K562 (cell line): ENCODE results near the gene ILF3. TPM values are rescaled to one million over a fixed set of nuclear protein-coding genes. Genes with fewer than 3 reads are reported as not detected.

Experiments used
- microRNA counts: library from miRNA; unstranded; fragments of <30 nt; microRNA quantifications from one replicate; lab custom pipeline; 2016
- microRNA-seq: library from miRNA; unstranded; fragments of <30 nt; microRNA quantifications from one replicate; pipeline ENCODE4, GENCODE V29; 2018; ENCODE audit warnings: borderline microRNAs expressed
- polyA plus RNA-seq, 8 experiments: library from polyadenylated mRNA; depleted of rRNA in 4 of 8; stranded (reverse) in 5 of 8; unstranded in 3 of 8; fragments of >200 nt; fragmentation: Nextera tagmentation in 2 of 8; fragmentation: Illumina TruSeq in 1 of 8; extraction: Ambion mirVana in 2 of 8; extraction: Trizol in 1 of 8; gene quantifications; 2 replicates each; pipeline versions ENCODE4 v1.2.1 to v1.2.3, GENCODE V29; 2011 to 2014; ENCODE audit warnings: inconsistent platforms in 1 of 8, missing spikeins in 1 of 8
- small RNA-seq: library from RNA; depleted of rRNA; stranded (forward); fragments of <200 nt; gene quantifications from one replicate; pipeline ENCODE3, GENCODE V24; 2014
- total RNA-seq, 7 experiments: library from RNA; depleted of rRNA in 6 of 7; stranded (reverse); fragments of >200 nt in 6 of 7; fragmentation: Illumina TruSeq in 2 of 7; extraction: Trizol in 2 of 7; gene quantifications; 2 replicates each; pipeline versions ENCODE4 v1.2.1 to v1.2.3, GENCODE V29; 2011 to 2021; ENCODE audit warnings: low replicate concordance in 1 of 7

The ILF3 gene
- total and polyA plus RNA-seq, 9 of the 15 experiments (the other 6 are each of a cell fraction or from before 2014, with no cell fraction given): 26.0 to 453 (median 175) TPM

MicroRNAs within 50 kb of the gene (microRNA counts, 767-probe panel; counts per million panel counts)
- 499 counts per million, percentile 9 among the panel's probes with 10 or more counts for microRNA hsa-miR-638 (lab: Ali Mortazavi, UCI)

Small RNA genes lying within 50 kb of the gene (microRNA-seq; reads per million reads assigned to microRNA genes)
- gene MIR638: not detected

Small RNA genes lying within 50 kb of the gene (small RNA-seq; reads per million reads assigned to genes)
- not detected for gene MIR638

Other genes starting within 250 kb of the ILF3 start
Only the 7 nearest of the 13 such genes appear.
- 37.2 and 41.3 TPM in 2 replicates for gene ATG4D, start 110.4 kb upstream of the ILF3 start, total RNA-seq (2014; rRNA removed)
- gene ATG4D, start 110.4 kb upstream of the ILF3 start, total RNA-seq (2014; rRNA removed; fragmentation: Illumina TruSeq; extraction: Trizol): 9.1 and 12.8 TPM in 2 replicates
- 22.9 and 26.8 TPM in 2 replicates for gene ATG4D, start 110.4 kb upstream of the ILF3 start, total RNA-seq (2015; rRNA removed; fragmentation: Illumina TruSeq; extraction: Trizol)
- 55.9 and 66.1 TPM in 2 replicates for gene ATG4D, start 110.4 kb upstream of the ILF3 start, total RNA-seq (2021)
- gene ATG4D, start 110.4 kb upstream of the ILF3 start, polyA plus RNA-seq (2011; rRNA removed): 20.4 and 27.9 TPM in 2 replicates
- gene ATG4D, start 110.4 kb upstream of the ILF3 start, polyA plus RNA-seq (2014; fragmentation: Illumina TruSeq; extraction: Trizol): 22.9 and 40.2 TPM in 2 replicates
- 1 to 10 TPM in 1 of 2 experiments, under 1 TPM in 1; 0.51 to 1.7 TPM for gene ATG4D, start 110.4 kb upstream of the ILF3 start, polyA plus RNA-seq (2014; fragmentation: Nextera tagmentation; extraction: Ambion mirVana)
- 45.4 and 55.3 TPM in 2 replicates for gene ATG4D, start 110.4 kb upstream of the ILF3 start, polyA plus RNA-seq (2014; rRNA removed)
- 44.6 and 50.3 TPM in 2 replicates for gene KRI1, start 88.3 kb upstream of the ILF3 start, total RNA-seq (2014; rRNA removed)
- gene KRI1, start 88.3 kb upstream of the ILF3 start, total RNA-seq (2014; rRNA removed; fragmentation: Illumina TruSeq; extraction: Trizol): 21.9 and 22.0 TPM in 2 replicates
- 24.7 and 25.0 TPM in 2 replicates for gene KRI1, start 88.3 kb upstream of the ILF3 start, total RNA-seq (2015; rRNA removed; fragmentation: Illumina TruSeq; extraction: Trizol)
- 34.3 and 37.7 TPM in 2 replicates for gene KRI1, start 88.3 kb upstream of the ILF3 start, total RNA-seq (2021)
- 20.0 and 22.8 TPM in 2 replicates for gene KRI1, start 88.3 kb upstream of the ILF3 start, polyA plus RNA-seq (2011; rRNA removed)
- gene KRI1, start 88.3 kb upstream of the ILF3 start, polyA plus RNA-seq (2014; fragmentation: Illumina TruSeq; extraction: Trizol): 35.2 and 37.7 TPM in 2 replicates
- gene KRI1, start 88.3 kb upstream of the ILF3 start, polyA plus RNA-seq (2014; fragmentation: Nextera tagmentation; extraction: Ambion mirVana): 1 to 10 TPM; 1.1 to 2.0 TPM
- gene KRI1, start 88.3 kb upstream of the ILF3 start, polyA plus RNA-seq (2014; rRNA removed): 45.3 and 50.7 TPM in 2 replicates
- gene CDKN2D, start 85.4 kb upstream of the ILF3 start, total RNA-seq (2014; rRNA removed): 1.7 and 2.7 TPM in 2 replicates
- gene CDKN2D, start 85.4 kb upstream of the ILF3 start, total RNA-seq (2014; rRNA removed; fragmentation: Illumina TruSeq; extraction: Trizol): 1.7 and 2.4 TPM in 2 replicates
- 3.2 and 3.7 TPM in 2 replicates for gene CDKN2D, start 85.4 kb upstream of the ILF3 start, total RNA-seq (2015; rRNA removed; fragmentation: Illumina TruSeq; extraction: Trizol)
- gene CDKN2D, start 85.4 kb upstream of the ILF3 start, total RNA-seq (2021): 4.1 and 4.7 TPM in 2 replicates
- 5.7 and 6.6 TPM in 2 replicates for gene CDKN2D, start 85.4 kb upstream of the ILF3 start, polyA plus RNA-seq (2011; rRNA removed)
- 3.7 and 4.0 TPM in 2 replicates for gene CDKN2D, start 85.4 kb upstream of the ILF3 start, polyA plus RNA-seq (2014; fragmentation: Illumina TruSeq; extraction: Trizol)
- 1 to 10 TPM in 1 of 2 experiments, under 1 TPM in 1; 0.41 to 1.0 TPM for gene CDKN2D, start 85.4 kb upstream of the ILF3 start, polyA plus RNA-seq (2014; fragmentation: Nextera tagmentation; extraction: Ambion mirVana)
- gene CDKN2D, start 85.4 kb upstream of the ILF3 start, polyA plus RNA-seq (2014; rRNA removed): 6.7 and 8.2 TPM in 2 replicates
- 0.59 TPM in 1 of 2 replicates, not detected in the other for gene AP1M2, start 67.0 kb upstream of the ILF3 start, total RNA-seq (2014; rRNA removed)
- gene AP1M2, start 67.0 kb upstream of the ILF3 start, total RNA-seq (2014; rRNA removed; fragmentation: Illumina TruSeq; extraction: Trizol): 0.57 and 1.3 TPM in 2 replicates
- gene AP1M2, start 67.0 kb upstream of the ILF3 start, total RNA-seq (2015; rRNA removed; fragmentation: Illumina TruSeq; extraction: Trizol): 0.15 TPM in 1 of 2 replicates, not detected in the other
- 0.33 and 0.40 TPM in 2 replicates for gene AP1M2, start 67.0 kb upstream of the ILF3 start, total RNA-seq (2021)
- 0.39 and 0.50 TPM in 2 replicates for gene AP1M2, start 67.0 kb upstream of the ILF3 start, polyA plus RNA-seq (2011; rRNA removed)
- gene AP1M2, start 67.0 kb upstream of the ILF3 start, polyA plus RNA-seq (2014; fragmentation: Illumina TruSeq; extraction: Trizol): 0.68 TPM in 1 of 2 replicates, not detected in the other
- gene AP1M2, start 67.0 kb upstream of the ILF3 start, polyA plus RNA-seq (2014; fragmentation: Nextera tagmentation; extraction: Ambion mirVana): 1 to 10 TPM; 1.1 to 1.4 TPM
- 1.1 and 1.3 TPM in 2 replicates for gene AP1M2, start 67.0 kb upstream of the ILF3 start, polyA plus RNA-seq (2014; rRNA removed)
- gene SLC44A2, start 28.8 kb upstream of the ILF3 start, total RNA-seq (2014; rRNA removed): 6.8 and 14.4 TPM in 2 replicates
- gene SLC44A2, start 28.8 kb upstream of the ILF3 start, total RNA-seq (2014; rRNA removed; fragmentation: Illumina TruSeq; extraction: Trizol): 6.2 and 6.5 TPM in 2 replicates
- 8.0 and 8.1 TPM in 2 replicates for gene SLC44A2, start 28.8 kb upstream of the ILF3 start, total RNA-seq (2015; rRNA removed; fragmentation: Illumina TruSeq; extraction: Trizol)
- gene SLC44A2, start 28.8 kb upstream of the ILF3 start, total RNA-seq (2021): 30.2 and 34.2 TPM in 2 replicates
- 15.1 and 23.3 TPM in 2 replicates for gene SLC44A2, start 28.8 kb upstream of the ILF3 start, polyA plus RNA-seq (2011; rRNA removed)
- 26.3 and 33.0 TPM in 2 replicates for gene SLC44A2, start 28.8 kb upstream of the ILF3 start, polyA plus RNA-seq (2014; fragmentation: Illumina TruSeq; extraction: Trizol)
- gene SLC44A2, start 28.8 kb upstream of the ILF3 start, polyA plus RNA-seq (2014; fragmentation: Nextera tagmentation; extraction: Ambion mirVana): 1 to 10 TPM; 1.1 to 2.3 TPM
- 12.4 and 16.7 TPM in 2 replicates for gene SLC44A2, start 28.8 kb upstream of the ILF3 start, polyA plus RNA-seq (2014; rRNA removed)
- gene QTRT1, start 47.1 kb downstream of the ILF3 start, total RNA-seq (2014; rRNA removed): 34.6 and 43.6 TPM in 2 replicates
- 7.1 and 10.4 TPM in 2 replicates for gene QTRT1, start 47.1 kb downstream of the ILF3 start, total RNA-seq (2014; rRNA removed; fragmentation: Illumina TruSeq; extraction: Trizol)
- 32.8 and 33.7 TPM in 2 replicates for gene QTRT1, start 47.1 kb downstream of the ILF3 start, total RNA-seq (2015; rRNA removed; fragmentation: Illumina TruSeq; extraction: Trizol)
- gene QTRT1, start 47.1 kb downstream of the ILF3 start, total RNA-seq (2021): 63.5 and 63.6 TPM in 2 replicates
- 30.5 and 46.6 TPM in 2 replicates for gene QTRT1, start 47.1 kb downstream of the ILF3 start, polyA plus RNA-seq (2011; rRNA removed)
- 19.3 and 44.0 TPM in 2 replicates for gene QTRT1, start 47.1 kb downstream of the ILF3 start, polyA plus RNA-seq (2014; fragmentation: Illumina TruSeq; extraction: Trizol)
- gene QTRT1, start 47.1 kb downstream of the ILF3 start, polyA plus RNA-seq (2014; fragmentation: Nextera tagmentation; extraction: Ambion mirVana): 1 to 10 TPM; 1.2 to 6.2 TPM
- gene QTRT1, start 47.1 kb downstream of the ILF3 start, polyA plus RNA-seq (2014; rRNA removed): 65.5 and 77.8 TPM in 2 replicates
- gene DNM2, start 63.7 kb downstream of the ILF3 start, total RNA-seq (2014; rRNA removed): 77.1 and 94.4 TPM in 2 replicates
- gene DNM2, start 63.7 kb downstream of the ILF3 start, total RNA-seq (2014; rRNA removed; fragmentation: Illumina TruSeq; extraction: Trizol): 53.2 and 53.5 TPM in 2 replicates
- 66.6 and 67.2 TPM in 2 replicates for gene DNM2, start 63.7 kb downstream of the ILF3 start, total RNA-seq (2015; rRNA removed; fragmentation: Illumina TruSeq; extraction: Trizol)
- 153 and 161 TPM in 2 replicates for gene DNM2, start 63.7 kb downstream of the ILF3 start, total RNA-seq (2021)
- gene DNM2, start 63.7 kb downstream of the ILF3 start, polyA plus RNA-seq (2011; rRNA removed): 72.6 and 122 TPM in 2 replicates
- 93.5 and 112 TPM in 2 replicates for gene DNM2, start 63.7 kb downstream of the ILF3 start, polyA plus RNA-seq (2014; fragmentation: Illumina TruSeq; extraction: Trizol)
- gene DNM2, start 63.7 kb downstream of the ILF3 start, polyA plus RNA-seq (2014; fragmentation: Nextera tagmentation; extraction: Ambion mirVana): 1 to 10 TPM; 2.2 to 2.4 TPM
- 88.8 and 104 TPM in 2 replicates for gene DNM2, start 63.7 kb downstream of the ILF3 start, polyA plus RNA-seq (2014; rRNA removed)